HepG2 (cell line): ENCODE data around the gene GATA3. TPM values are rescaled to one million over a fixed set of nuclear protein-coding genes. Genes with fewer than 3 reads are reported as not detected.

Experiments used
- ATAC-seq: fragments of 200-7000 bp; cut with Tn5 transposase; 3 replicates; pipeline ENCODE4 v1.9.1; 2020; ENCODE audit warnings: mild to moderate bottlenecking, moderate library complexity
- BruUV-seq: library from RNA; stranded (reverse); fragments of 400-500 nt; replicated peaks from 2 replicates; lab custom pipeline; 2021; lab: Mats Ljungman, UMichigan
- CTCF ChIA-PET: fragments of 300-600 bp; formaldehyde crosslinking; extraction: SDS; loops from one replicate; lab custom pipeline; 2021; ENCODE audit warnings: low total read pairs, inconsistent platforms, low intra/inter-chr PET ratio; lab: Yijun Ruan, JAX
- POLR2A ChIA-PET: fragments of 350-600 bp; sonication (Branson Sonifier 250); formaldehyde crosslinking; loops from one replicate; lab custom pipeline; 2020; ENCODE audit warnings: antibody characterized with exemption, inconsistent platforms; lab: Yijun Ruan, JAX
- DNase-seq: peaks from one replicate; pipeline ENCODE4 v3.0.0-alpha.2; 2015; ENCODE audit warnings: low spot score
- FAIRE-seq: peaks from 3 replicates; lab custom pipeline; 2011; peaks lifted over from hg19 to GRCh38; lab: Jason Lieb, UNC
- H2AFZ ChIP-seq: one replicate; pipeline ENCODE4 v1.6.1; 2011; ENCODE audit warnings: low read length, inconsistent platforms
- H3K27ac ChIP-seq: fragments of 300-600 bp; 3 replicates; pipeline ENCODE4 v1.8.0; 2011; ENCODE audit warnings: mixed run types, mild to moderate bottlenecking, mixed read lengths, low read length, inconsistent platforms; ENCODE audit not compliant: insufficient read depth; ENCODE audit errors: extremely low read length
- H3K27me3 ChIP-seq, 2 experiments: fragments of 200-600 bp in 1 of 2; 2 replicates in 1 of 2; 3 replicates in 1 of 2; pipeline versions ENCODE4 v1.6.0 to v1.8.0; 2011; ENCODE audit warnings: low read length in 2 of 2, mild to moderate bottlenecking in 2 of 2, moderate library complexity in 2 of 2, inconsistent platforms in 1 of 2; ENCODE audit not compliant: insufficient read depth in 2 of 2, control insufficient read depth in 1 of 2
- H3K36me3 ChIP-seq, 2 experiments: fragments of 200-600 bp in 1 of 2; replicated peaks in 1 of 2; 2 replicates in 1 of 2; 3 replicates in 1 of 2; pipeline versions ENCODE4 v1.5.1 to v1.8.0; 2011; ENCODE audit warnings: low read length in 2 of 2, inconsistent platforms in 1 of 2; ENCODE audit not compliant: insufficient read depth in 2 of 2, control insufficient read depth in 1 of 2
- H3K4me1 ChIP-seq: 2 replicates; pipeline ENCODE4 v1.5.1; 2012; ENCODE audit warnings: low read length, inconsistent platforms; ENCODE audit not compliant: insufficient read depth
- H3K4me2 ChIP-seq: 2 replicates; pipeline ENCODE4 v1.6.0; 2011; ENCODE audit warnings: low read depth, low read length, inconsistent platforms
- H3K4me3 ChIP-seq, 3 experiments: fragments of 200-600 bp in 1 of 3; sonication (generic), shearing (Covaris generic) in 1 of 3; replicated peaks in 1 of 3; 2 replicates each; pipeline ENCODE4 v1.5.1; 2011 to 2016; ENCODE audit warnings: low read length in 3 of 3, inconsistent platforms in 2 of 3, low read depth in 2 of 3, mild to moderate bottlenecking in 2 of 3, control low read depth in 1 of 3, mixed read lengths in 1 of 3; ENCODE audit not compliant: insufficient read depth in 1 of 3
- H3K79me2 ChIP-seq: one replicate; pipeline ENCODE4 v1.6.1; 2011; ENCODE audit warnings: low read length, inconsistent platforms; ENCODE audit not compliant: insufficient read depth
- H3K9ac ChIP-seq: 2 replicates; pipeline ENCODE4 v1.6.0; 2011; ENCODE audit warnings: mild to moderate bottlenecking, low read depth, low read length, inconsistent platforms; ENCODE audit not compliant: insufficient read depth
- H3K9me3 ChIP-seq: 2 replicates; pipeline ENCODE4 v1.5.1; 2012; ENCODE audit warnings: mild to moderate bottlenecking, low read length
- H4K20me1 ChIP-seq: 2 replicates; pipeline ENCODE4 v1.6.0; 2011; ENCODE audit warnings: inconsistent platforms, mild to moderate bottlenecking, low read length, moderate library complexity; ENCODE audit not compliant: insufficient read depth
- BHLHE40 ChIP-seq: IDR thresholded peaks from 2 replicates; pipeline ENCODE4 v1.6.1; 2011; ENCODE audit warnings: low read length, improper control_type of control experiment
- FLYWCH1 ChIP-seq: sonication (generic); formaldehyde crosslinking; IDR thresholded peaks from 2 replicates; pipeline ENCODE4 v1.8.1; 2023; ENCODE audit warnings: mild to moderate bottlenecking, missing genetic modification reagents
- HNF1B ChIP-seq: sonication (generic); formaldehyde crosslinking; IDR thresholded peaks from 2 replicates; pipeline ENCODE4 v1.5.1; 2020; ENCODE audit warnings: mild to moderate bottlenecking, moderate library complexity, missing genetic modification reagents
- MTA3 ChIP-seq: sonication (generic); formaldehyde crosslinking; IDR thresholded peaks from 2 replicates; pipeline ENCODE4 v1.4.0; 2020; ENCODE audit warnings: missing genetic modification reagents
- NFE2L1 ChIP-seq: sonication (generic); formaldehyde crosslinking; IDR thresholded peaks from 2 replicates; pipeline ENCODE4 v1.4.0; 2020; ENCODE audit warnings: missing genetic modification reagents, mild to moderate bottlenecking, borderline replicate concordance
- SUZ12 ChIP-seq: fragments of 150-350 bp; IDR thresholded peaks from 2 replicates; pipeline ENCODE4 v1.6.1; 2014; ENCODE audit warnings: low read depth, low read length
- ZHX1 ChIP-seq: sonication (generic); formaldehyde crosslinking; IDR thresholded peaks from 2 replicates; pipeline ENCODE4 v1.8.1; 2022; ENCODE audit warnings: low read depth, mild to moderate bottlenecking, missing genetic modification reagents
- ZNF468 ChIP-seq: sonication (generic); formaldehyde crosslinking; IDR thresholded peaks from 2 replicates; pipeline ENCODE4 v1.8.0; 2022; ENCODE audit warnings: mild to moderate bottlenecking, moderate library complexity, missing genetic modification reagents
- ZNF556 ChIP-seq: sonication (generic); formaldehyde crosslinking; IDR thresholded peaks from 2 replicates; pipeline ENCODE4 v1.4.0; 2020; ENCODE audit warnings: mild to moderate bottlenecking, missing genetic modification reagents, borderline replicate concordance
- ZNF839 ChIP-seq: sonication (generic); formaldehyde crosslinking; IDR thresholded peaks from 2 replicates; pipeline ENCODE4 v1.4.0; 2020; ENCODE audit warnings: missing genetic modification reagents, mild to moderate bottlenecking, borderline replicate concordance
- WGBS: methylation state at CpG from one replicate; pipeline ENCODE4 v1.1.6; 2017; ENCODE audit warnings: low lambda C conversion rate; 5-methylcytosine and 5-hydroxymethylcytosine counted together
- in situ Hi-C: cut with HindIII; loops from 2 replicates; pipeline ENCODE4 v1.10.0; 2017; ENCODE audit warnings: low pct_unique_long_range_greater_than_20kb; ENCODE audit not compliant: extremely low pct_ligation_motif_present
- intact Hi-C: fragments of 100-400 bp; cut with micrococcal nuclease; formaldehyde crosslinking; loops from one replicate; pipeline ENCODE4 v1.10.0; 2022; ENCODE audit not compliant: unreplicated experiment
- polyA plus RNA-seq, 8 experiments: library from polyadenylated mRNA; depleted of rRNA in 3 of 8; stranded (reverse) in 7 of 8; unstranded in 1 of 8; fragments of >200 nt; fragmentation: Illumina TruSeq in 4 of 8; extraction: Trizol in 4 of 8; gene quantifications; 2 replicates each; pipeline versions ENCODE4 v1.2.1 to v1.2.3, GENCODE V29; 2011 to 2016; ENCODE audit warnings: low read depth in 4 of 8, missing spikeins in 1 of 8, mixed read lengths in 1 of 8; ENCODE audit not compliant: insufficient read depth in 1 of 8
- total RNA-seq, 5 experiments: library from RNA; depleted of rRNA; stranded (reverse); fragments of >200 nt; fragmentation: Illumina TruSeq; extraction: Trizol; gene quantifications; 2 replicates each; pipeline ENCODE4 v1.2.3, GENCODE V29; 2016; ENCODE audit warnings: low read depth in 1 of 5

Gene GATA3
- total and polyA plus RNA-seq, 2 of the 13 experiments (the other 11 are each of a cell fraction or from before 2014, with no cell fraction given): not detected

- no peak overlapping the region for H3K27ac ChIP-seq
- no peak for TF ChIP-seq ZNF468 (CRISPR knock-in tag)
- TF ChIP-seq NFE2L1 (CRISPR knock-in tag): no peak
- TF ChIP-seq ZNF556 (CRISPR knock-in tag): no peak
- TF ChIP-seq ZNF839: no peak
- TF ChIP-seq ZHX1 (CRISPR knock-in tag): no peak
- TF ChIP-seq MTA3 (CRISPR knock-in tag): no peak
- TF ChIP-seq HNF1B: no peak
- no peak for TF ChIP-seq SUZ12
- TF ChIP-seq BHLHE40: no peak
- TF ChIP-seq FLYWCH1 (CRISPR knock-in tag): no peak
- H3K9ac ChIP-seq: no peak overlapping the region
- H3K36me3 ChIP-seq: no peaks in the 10 kb centered on the region
- no peak overlapping the region for H2AFZ ChIP-seq
- intact Hi-C loops (no loop called here), in situ Hi-C loops (no loop called here)
- H3K27me3 ChIP-seq: peaks cover 26 to 82% of the 10 kb centered on the region in 2 experiments
- POLR2A ChIA-PET: no interaction called here
- ATAC-seq: no peak
- BruUV-seq: no TSS peak
- FAIRE-seq: no peak
- H3K79me2 ChIP-seq: no peaks in the 10 kb centered on the region
- no peak overlapping the region for H3K4me2 ChIP-seq
- no peak overlapping the region for H3K4me3 ChIP-seq
- no peaks in the 10 kb centered on the region for H4K20me1 ChIP-seq
- WGBS: 41% methylated on average over 12 of the region's 17 CpGs
- H3K9me3 ChIP-seq: no peaks in the 10 kb centered on the region
- CTCF ChIA-PET: no interaction called here
- no peaks in the 10 kb centered on the region for H3K4me1 ChIP-seq
- DNase-seq: no peak
These were observed 7.1 kb downstream of the GATA3 start for GRCh38 chr10:8061274-8062211.
